K562 (cell line): ENCODE results near the gene WLS. TPM values are rescaled to one million over a fixed set of nuclear protein-coding genes. Genes with fewer than 3 reads are reported as not detected.
A peak's percentile ranks its signal among the peaks of the same experiment; 100 is the strongest.

Experiments used
- ATAC-seq: fragments of 200-7000 bp; cut with Tn5 transposase; 3 replicates; pipeline ENCODE4 v1.9.1; 2020; ENCODE audit warnings: moderate library complexity
- BruUV-seq: library from RNA; stranded (reverse); fragments of 400-500 nt; replicated peaks from 2 replicates; lab custom pipeline; 2021; lab: Mats Ljungman, UMichigan
- CTCF ChIA-PET: fragments of 300-600 bp; formaldehyde crosslinking; extraction: SDS; loops from one replicate; lab custom pipeline; 2021; ENCODE audit warnings: low intra/inter-chr PET ratio; lab: Yijun Ruan, JAX
- POLR2A ChIA-PET: fragments of 300-600, 350-650 bp; sonication (Branson Sonifier 250); formaldehyde crosslinking; extraction: SDS; loops from one replicate; lab custom pipeline; 2021; ENCODE audit warnings: antibody characterized with exemption, inconsistent platforms; lab: Yijun Ruan, JAX
- DNase-seq, 4 experiments: peaks; one replicate each; pipeline versions ENCODE4 v3.0.0 to v3.0.0-alpha.2; 2011 to 2018; ENCODE audit warnings: low spot score in 3 of 4, mixed read lengths in 3 of 4; ENCODE audit errors: extremely low read depth in 1 of 4
- FAIRE-seq: peaks from 2 replicates; lab custom pipeline; 2011; peaks lifted over from hg19 to GRCh38; lab: Jason Lieb, UNC
- H2AFZ ChIP-seq: 2 replicates; pipeline ENCODE4 v1.6.0; 2011; ENCODE audit warnings: low read depth, low read length, control low read depth, inconsistent platforms
- H3K27ac ChIP-seq: fragments of 200-600 bp; 3 replicates; pipeline ENCODE4 v1.8.0; 2011; ENCODE audit warnings: low read depth, mild to moderate bottlenecking, control low read depth, inconsistent platforms, low read length, moderate library complexity, mixed read lengths; ENCODE audit errors: extremely low read depth
- H3K27me3 ChIP-seq, 2 experiments: fragments of 300-600 bp in 1 of 2; 2 replicates in 1 of 2; 3 replicates in 1 of 2; pipeline versions ENCODE4 v1.6.0 to v1.8.0; 2011; ENCODE audit warnings: inconsistent platforms in 2 of 2, low read length in 2 of 2, mild to moderate bottlenecking in 1 of 2, mixed read lengths in 1 of 2, moderate library complexity in 1 of 2; ENCODE audit not compliant: control insufficient read depth in 2 of 2, insufficient read depth in 2 of 2
- H3K36me3 ChIP-seq: fragments of 300-600 bp; 3 replicates; pipeline ENCODE4 v1.8.0; 2011; ENCODE audit warnings: mild to moderate bottlenecking, low read length, inconsistent platforms; ENCODE audit not compliant: control insufficient read depth, insufficient read depth
- H3K4me1 ChIP-seq, 2 experiments: fragments of 200-600 bp in 1 of 2; replicated peaks in 1 of 2; 2 replicates in 1 of 2; 3 replicates in 1 of 2; pipeline versions ENCODE4 v1.5.1 to v1.8.0; 2011; ENCODE audit warnings: inconsistent platforms in 2 of 2, low read length in 2 of 2, mild to moderate bottlenecking in 1 of 2, mixed read lengths in 1 of 2, moderate library complexity in 1 of 2; ENCODE audit not compliant: control insufficient read depth in 2 of 2, insufficient read depth in 2 of 2
- H3K4me2 ChIP-seq: 2 replicates; pipeline ENCODE4 v1.6.1; 2011; ENCODE audit warnings: low read length, control low read depth, inconsistent platforms, mixed read lengths; ENCODE audit not compliant: insufficient read depth
- H3K4me3 ChIP-seq: fragments of 200-600 bp; sonication (generic), shearing (Covaris generic); 2 replicates; pipeline ENCODE4 v1.5.1; 2016; ENCODE audit warnings: control low read depth, inconsistent platforms
- H3K79me2 ChIP-seq: fragments of 200-600 bp; 3 replicates; pipeline ENCODE4 v1.8.0; 2011; ENCODE audit warnings: low read length, inconsistent platforms; ENCODE audit not compliant: control insufficient read depth, insufficient read depth
- H3K9ac ChIP-seq, 2 experiments: 2 replicates each; pipeline versions ENCODE4 v1.6.0 to v1.6.1; 2011; ENCODE audit warnings: low read depth in 2 of 2, low read length in 2 of 2, control low read depth in 1 of 2, inconsistent platforms in 1 of 2, mild to moderate bottlenecking in 1 of 2, mixed read lengths in 1 of 2; ENCODE audit not compliant: insufficient read depth in 1 of 2
- H3K9me1 ChIP-seq: one replicate; pipeline ENCODE4 v1.6.0; 2011; ENCODE audit warnings: inconsistent platforms, mild to moderate bottlenecking, low read length, moderate library complexity; ENCODE audit not compliant: control insufficient read depth, insufficient read depth
- H3K9me3 ChIP-seq: replicated peaks from 2 replicates; pipeline ENCODE4 v1.5.1; 2011; ENCODE audit warnings: low read depth, low read length, inconsistent platforms; ENCODE audit not compliant: control insufficient read depth, insufficient read depth
- H4K20me1 ChIP-seq: replicated peaks from 2 replicates; pipeline ENCODE4 v1.6.1; 2011; ENCODE audit warnings: low read length, inconsistent platforms, mixed read lengths; ENCODE audit not compliant: control insufficient read depth, insufficient read depth
- ATF3 ChIP-seq, 2 experiments: fragments of 450-650 bp in 1 of 2; sonication (generic) in 1 of 2; formaldehyde crosslinking in 1 of 2; IDR thresholded peaks in 1 of 2; conservative IDR thresholded peaks in 1 of 2; 2 replicates each; pipeline versions ENCODE4 v1.6.1 to v1.8.1; 2016 to 2023; ENCODE audit warnings: mild to moderate bottlenecking in 2 of 2, moderate library complexity in 2 of 2, inconsistent platforms in 1 of 2, missing genetic modification reagents in 1 of 2
- CGGBP1 ChIP-seq: fragments of 250-450 bp; sonication (Bioruptor Pico); IDR thresholded peaks from 2 replicates; pipeline ENCODE4 v1.9.0; 2021; ENCODE audit warnings: mild to moderate bottlenecking
- MYNN ChIP-seq, 2 experiments: sonication (generic); formaldehyde crosslinking in 1 of 2; IDR thresholded peaks; 2 replicates each; pipeline versions ENCODE4 v1.5.0 to v1.6.1; 2016 to 2020; ENCODE audit warnings: antibody characterized with exemption in 1 of 2, missing genetic modification reagents in 1 of 2
- TBP ChIP-seq: optimal IDR thresholded peaks from 2 replicates; pipeline ENCODE3; 2011; ENCODE audit warnings: low read depth, low read length, improper control_type of control experiment
- ZKSCAN3 ChIP-seq: fragments of 250-450 bp; sonication (Bioruptor Pico); IDR thresholded peaks from 2 replicates; pipeline ENCODE4 v1.4.0; 2020
- WGBS: fragments of 100-300 bp; shearing (Covaris generic); methylation state at CpG from one replicate; pipeline ENCODE4 v1.1.6; 2016; ENCODE audit warnings: low coverage, mixed read lengths; ENCODE audit not compliant: insufficient coverage; ENCODE audit errors: missing lambda C conversion rate; 5-methylcytosine and 5-hydroxymethylcytosine counted together
- in situ Hi-C: fragments of 300-500 bp; cut with MboI; formaldehyde crosslinking; loops from 4 replicates; pipeline ENCODE4 v1.15.0; 2018; ENCODE audit warnings: inconsistent platforms, mixed read lengths
- intact Hi-C: fragments of 100-400 bp; cut with micrococcal nuclease; formaldehyde crosslinking; loops from 2 replicates; pipeline ENCODE4 v1.14.2; 2022
- polyA plus RNA-seq, 8 experiments: library from polyadenylated mRNA; depleted of rRNA in 4 of 8; stranded (reverse) in 5 of 8; unstranded in 3 of 8; fragments of >200 nt; fragmentation: Nextera tagmentation in 2 of 8; fragmentation: Illumina TruSeq in 1 of 8; extraction: Ambion mirVana in 2 of 8; extraction: Trizol in 1 of 8; gene quantifications; 2 replicates each; pipeline versions ENCODE4 v1.2.1 to v1.2.3, GENCODE V29; 2011 to 2014; ENCODE audit warnings: inconsistent platforms in 1 of 8, missing spikeins in 1 of 8
- total RNA-seq, 7 experiments: library from RNA; depleted of rRNA in 6 of 7; stranded (reverse); fragments of >200 nt in 6 of 7; fragmentation: Illumina TruSeq in 2 of 7; extraction: Trizol in 2 of 7; gene quantifications; 2 replicates each; pipeline versions ENCODE4 v1.2.1 to v1.2.3, GENCODE V29; 2011 to 2021; ENCODE audit warnings: low replicate concordance in 1 of 7
- TF ChIP-seq, protein P1 (sequence below): IDR thresholded peaks from 2 replicates; pipeline ENCODE4 v1.6.1; 2016; ENCODE audit warnings: missing genetic modification characterization, missing compliant biosample characterization

WLS gene
- total and polyA plus RNA-seq, 9 of the 15 experiments (the other 6 are each of a cell fraction or from before 2014, with no cell fraction given), result 0.47 TPM; not detected in 8

GRCh38 chr1:68142036-68142435 is 90.3 kb downstream of the WLS start:
- Histone ChIP-seq H3K4me1 (no peaks in the 10 kb centered on the region), H3K4me2 (no peak overlapping the region), H4K20me1 (no peaks in the 10 kb centered on the region), H3K79me2 (no peaks in the 10 kb centered on the region)
- POLR2A ChIA-PET, result interaction anchor here (0.7 to 1.0 kb wide), 2 partner anchors 9 to 1999 kb away, joined by 4 to 5 read pairs; no protein-coding TSS in a partner anchor
- no peak for ATAC-seq
- in situ Hi-C loops, result no loop called here
- TF ChIP-seq CGGBP1 (no peak), ATF3 (IDR thresholded peaks at IDR 0.05) (0 out of 2 replicates have a peak, but pooled peaks have one; percentile 14), ATF3 (CRISPR knock-in tag; conservative IDR thresholded peaks at IDR 0.05) (no peak), ZKSCAN3 (no peak), TBP (no peak), MYNN (IDR thresholded peaks at IDR 0.05) (no peak), MYNN (CRISPR knock-in tag; IDR thresholded peaks at IDR 0.05) (no peak)
- TF ChIP-seq, protein P1, sequence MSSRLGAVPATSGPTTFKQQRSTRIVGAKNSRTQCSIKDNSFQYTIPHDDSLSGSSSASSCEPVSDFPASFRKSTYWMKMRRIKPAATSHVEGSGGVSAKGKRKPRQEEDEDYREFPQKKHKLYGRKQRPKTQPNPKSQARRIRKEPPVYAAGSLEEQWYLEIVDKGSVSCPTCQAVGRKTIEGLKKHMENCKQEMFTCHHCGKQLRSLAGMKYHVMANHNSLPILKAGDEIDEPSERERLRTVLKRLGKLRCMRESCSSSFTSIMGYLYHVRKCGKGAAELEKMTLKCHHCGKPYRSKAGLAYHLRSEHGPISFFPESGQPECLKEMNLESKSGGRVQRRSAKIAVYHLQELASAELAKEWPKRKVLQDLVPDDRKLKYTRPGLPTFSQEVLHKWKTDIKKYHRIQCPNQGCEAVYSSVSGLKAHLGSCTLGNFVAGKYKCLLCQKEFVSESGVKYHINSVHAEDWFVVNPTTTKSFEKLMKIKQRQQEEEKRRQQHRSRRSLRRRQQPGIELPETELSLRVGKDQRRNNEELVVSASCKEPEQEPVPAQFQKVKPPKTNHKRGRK, result no peak
- TF ChIP-seq, all 486 proteins: peak for 1
- H2AFZ ChIP-seq, result no peak overlapping the region
- DNase-seq (no peak), FAIRE-seq (no peak)
- 0% methylated on average over 5 of the region's 5 CpGs for WGBS
- 0 out of 5 replicates have a peak, but pooled peaks cover 0 to 5% of the 10 kb centered on the region in 2 experiments for H3K27me3 ChIP-seq
- no TSS peak for BruUV-seq
- no peak overlapping the region for H3K27ac ChIP-seq
- intact Hi-C loops, result no loop called here
- no peaks in the 10 kb centered on the region for H3K36me3 ChIP-seq
- no peak overlapping the region for H3K9ac ChIP-seq
- no peaks in the 10 kb centered on the region for H3K9me1 ChIP-seq
- H3K4me3 ChIP-seq, result no peak overlapping the region
- CTCF ChIA-PET, result no interaction called here
- no peaks in the 10 kb centered on the region for H3K9me3 ChIP-seq
